Body of pancreas (tissue), 4 donors: ENCODE data around the gene BRINP3. TPM values are rescaled to one million over a fixed set of nuclear protein-coding genes. Genes with fewer than 3 reads are reported as not detected.

Experiments
- ATAC-seq: fragments of 150-250 bp; one replicate; pipeline ENCODE4 v1.9.1; 2016
- DNase-seq, 4 donors: peaks; one replicate each; pipeline ENCODE4 v3.0.0-alpha.2; 2019
- H3K27ac ChIP-seq, 4 donors: fragments of 200-600 bp; sonication (generic); 1 replicate in 3 of 4; 2 replicates in 1 of 4; pipeline versions ENCODE4 v1.5.1 to v1.6.1; 2016 to 2019; ENCODE audit warnings: mild to moderate bottlenecking in 1 of 4, mixed read lengths in 1 of 4, moderate library complexity in 1 of 4
- H3K27me3 ChIP-seq, 2 donors: fragments of 200-600 bp; sonication (generic); one replicate each; pipeline ENCODE4 v1.6.0; 2016; ENCODE audit warnings: mild to moderate bottlenecking in 1 of 2
- H3K36me3 ChIP-seq, 2 donors: fragments of 200-600 bp; sonication (generic); replicated peaks in 1 of 2; 2 replicates each; pipeline ENCODE4 v1.5.1; 2016; ENCODE audit warnings: low read depth in 2 of 2; ENCODE audit not compliant: insufficient read depth in 1 of 2
- H3K4me1 ChIP-seq: fragments of 200-600 bp; sonication (generic); one replicate; pipeline ENCODE4 v1.6.0; 2016
- H3K4me3 ChIP-seq, 2 donors: fragments of 200-600 bp; sonication (generic); 1 replicate in 1 of 2; 2 replicates in 1 of 2; pipeline ENCODE4 v1.5.1; 2016 to 2019
- H3K9me3 ChIP-seq, 3 donors: fragments of 200-600 bp; sonication (generic); 1 replicate in 2 of 3; 2 replicates in 1 of 3; pipeline ENCODE4 v1.5.1; 2016
- CTCF ChIP-seq, 7 experiments: fragments of 450-650 bp in 4 of 7; fragments of 200-600 bp in 3 of 7; sonication (generic) in 3 of 7; IDR thresholded peaks; one replicate each; pipeline ENCODE4 v1.5.1; 2016 to 2019; ENCODE audit warnings: antibody characterized with exemption in 7 of 7
- POLR2A ChIP-seq, 3 donors: fragments of 450-650 bp; IDR thresholded peaks; one replicate each; pipeline ENCODE4 v1.6.1; 2016; ENCODE audit warnings: antibody characterized with exemption in 3 of 3, mild to moderate bottlenecking in 2 of 3
- WGBS, 2 donors: methylation state at CpG; one replicate each; pipeline ENCODE4 v1.1.5; 2017; 5-methylcytosine and 5-hydroxymethylcytosine counted together
- intact Hi-C: fragments of 100-400 bp; cut with DNase I; formaldehyde crosslinking; loops from one replicate; pipeline ENCODE4 v1.15.1; 2023
- total RNA-seq, 2 donors: library from RNA; depleted of rRNA; stranded (reverse); fragments of >200 nt; gene quantifications; one replicate each; pipeline ENCODE4 v1.1.0, GENCODE V29; 2016

Gene BRINP3
- total RNA-seq, 2 donors from 2014 or later = not detected

GRCh38 chr1:190170321-190170720 lies 307.3 kb downstream of the BRINP3 start:
- no peak for ATAC-seq
- H3K4me3 ChIP-seq = no peak overlapping the region

GRCh38 chr1:190169311-190170067 lies 308.2 kb downstream of the BRINP3 start:
- intact Hi-C loops = no loop called here
- Histone ChIP-seq H3K27me3 (no peaks in the 10 kb centered on the region), H3K27ac (no peak overlapping the region), H3K4me3 (no peak overlapping the region), H3K4me1 (no peaks in the 10 kb centered on the region), H3K36me3 (no peaks in the 10 kb centered on the region), H3K9me3 (no peaks in the 10 kb centered on the region)
- TF ChIP-seq CTCF (IDR thresholded peaks at IDR 0.05) = no peak
- no peak for TF ChIP-seq POLR2A (IDR thresholded peaks at IDR 0.05)
- 40 to 41% methylated on average over 3 of the region's 3 CpGs for WGBS, 2 donors
- DNase-seq (no peak), ATAC-seq (no peak)

More at GRCh38 chr1:190170321-190170720, 307.3 kb downstream of the BRINP3 start:
- TF ChIP-seq CTCF (IDR thresholded peaks at IDR 0.05) = no peak
- no peak for TF ChIP-seq POLR2A (IDR thresholded peaks at IDR 0.05)
- H3K4me1 ChIP-seq = no peaks in the 10 kb centered on the region
- no peaks in the 10 kb centered on the region for H3K9me3 ChIP-seq
- DNase-seq = no peak
- H3K36me3 ChIP-seq = no peaks in the 10 kb centered on the region
- no peak overlapping the region for H3K27ac ChIP-seq
- 57 to 70% methylated on average over 3 of the region's 3 CpGs for WGBS, 2 donors
- intact Hi-C loops = no loop called here
- no peaks in the 10 kb centered on the region for H3K27me3 ChIP-seq

- no peaks in the 10 kb centered on the region for H3K9me3 ChIP-seq
- TF ChIP-seq CTCF (IDR thresholded peaks at IDR 0.05) = no peak
- TF ChIP-seq POLR2A (IDR thresholded peaks at IDR 0.05) = no peak
- no peak overlapping the region for H3K27ac ChIP-seq
- DNase-seq = no peak
- no peak overlapping the region for H3K4me3 ChIP-seq
- ATAC-seq = no peak
- intact Hi-C loops = no loop called here
- H3K4me1 ChIP-seq = no peaks in the 10 kb centered on the region
- no peaks in the 10 kb centered on the region for H3K36me3 ChIP-seq
- no peaks in the 10 kb centered on the region for H3K27me3 ChIP-seq
- 29 to 47% methylated on average over 3 of the region's 3 CpGs for WGBS, 2 donors
Measured at GRCh38 chr1:190168893-190169280, 308.8 kb downstream of the BRINP3 start.

GRCh38 chr1:190168116-190168892 lies 309.4 kb downstream of the BRINP3 start:
- no peak for TF ChIP-seq POLR2A (IDR thresholded peaks at IDR 0.05)
- no peak for TF ChIP-seq CTCF (IDR thresholded peaks at IDR 0.05)
- no peaks in the 10 kb centered on the region for H3K27me3 ChIP-seq
- H3K27ac ChIP-seq = no peak overlapping the region
- ATAC-seq (no peak), DNase-seq (no peak)
- 64 to 69% methylated on average over 3 of the region's 3 CpGs for WGBS, 2 donors
- no peaks in the 10 kb centered on the region for H3K36me3 ChIP-seq
- no peaks in the 10 kb centered on the region for H3K9me3 ChIP-seq
- H3K4me3 ChIP-seq = no peak overlapping the region
- intact Hi-C loops = no loop called here
- H3K4me1 ChIP-seq = no peaks in the 10 kb centered on the region
